HEK293 (cell line): ENCODE data around the gene UBA3.

Source experiments
- TCF7L2 ChIP-seq: IDR thresholded peaks from 2 replicates; pipeline ENCODE4 v1.6.1; 2011; ENCODE audit warnings: low read depth, mild to moderate bottlenecking, inconsistent platforms, low read length, moderate library complexity, borderline replicate concordance
- ZBTB17 ChIP-seq: fragments of 450-650 bp; formaldehyde crosslinking; IDR thresholded peaks from 2 replicates; pipeline ENCODE4 v1.5.1; 2016; ENCODE audit warnings: missing biosample characterization, missing genetic modification characterization
- ZNF138 ChIP-seq: fragments of 450-650 bp; formaldehyde crosslinking; IDR thresholded peaks from 2 replicates; pipeline ENCODE4 v1.5.1; 2016; ENCODE audit warnings: missing biosample characterization, missing genetic modification characterization, borderline replicate concordance
- ZNF292 ChIP-seq: fragments of 450-650 bp; formaldehyde crosslinking; IDR thresholded peaks from 2 replicates; pipeline ENCODE4 v1.5.1; 2016; ENCODE audit warnings: low read depth, missing biosample characterization, missing genetic modification characterization, borderline replicate concordance
- ZNF501 ChIP-seq: fragments of 450-650 bp; formaldehyde crosslinking; IDR thresholded peaks from 2 replicates; pipeline ENCODE4 v1.5.1; 2016; ENCODE audit warnings: missing biosample characterization, missing genetic modification characterization
- ZNF596 ChIP-seq: fragments of 450-650 bp; IDR thresholded peaks from 2 replicates; pipeline ENCODE4 v1.5.0; 2018; ENCODE audit warnings: missing biosample characterization, mild to moderate bottlenecking, missing genetic modification characterization, moderate library complexity

DNA sequence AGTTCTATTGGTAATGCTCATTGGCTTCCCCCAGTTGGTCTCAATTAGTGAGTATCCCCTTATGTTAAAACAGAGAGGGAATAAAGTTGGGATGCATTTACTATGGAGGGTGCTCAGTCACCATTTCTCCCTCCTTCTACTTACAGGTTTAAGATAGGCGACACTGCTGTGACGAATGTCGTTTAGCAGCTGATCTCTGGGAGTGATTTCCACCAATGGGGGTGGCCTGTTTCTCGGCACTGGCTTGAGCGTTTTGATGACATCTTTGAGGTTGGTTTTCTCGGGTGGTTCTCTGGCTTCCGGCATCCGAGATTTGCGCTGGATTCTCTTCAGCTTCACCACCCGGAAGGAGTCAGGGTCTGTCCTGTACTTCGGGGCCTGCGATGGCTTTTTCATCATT is 38.4 kb upstream of the UBA3 start:
- no peak for TF ChIP-seq ZBTB17 (tag by site-specific recombination)
- TF ChIP-seq ZNF292 (tag by site-specific recombination) = no peak
- TF ChIP-seq ZNF596 (tag by site-specific recombination) = no peak
- TF ChIP-seq TCF7L2 = no peak
- TF ChIP-seq ZNF501 = no peak
- no peak for TF ChIP-seq ZNF138 (tag by site-specific recombination)
